PC-3 (cell line): ENCODE results near the gene SNX27. TPM values are rescaled to one million over a fixed set of nuclear protein-coding genes. Genes with fewer than 3 reads are reported as not detected.

Source experiments
- ATAC-seq: fragments of 200-7000 bp; cut with Tn5 transposase; 2 replicates; pipeline ENCODE4 v1.9.1; 2020; ENCODE audit warnings: mild to moderate bottlenecking, moderate library complexity
- BruUV-seq: library from RNA; stranded (reverse); fragments of 400-500 nt; replicated peaks from 2 replicates; lab custom pipeline; 2021; lab: Mats Ljungman, UMichigan
- CTCF ChIA-PET: fragments of 300-600 bp; sonication (Branson Sonifier 250); formaldehyde crosslinking; loops from one replicate; lab custom pipeline; 2022; ENCODE audit warnings: antibody characterized with exemption; lab: Charles Lee
- POLR2A ChIA-PET: fragments of 300-600 bp; sonication (Branson Sonifier 250); formaldehyde crosslinking; loops from one replicate; lab custom pipeline; 2022; ENCODE audit warnings: antibody characterized with exemption; ENCODE audit not compliant: unreplicated experiment; lab: Charles Lee
- DNase-seq: peaks from one replicate; pipeline ENCODE4 v3.0.0-alpha.2; 2015
- H2AFZ ChIP-seq: fragments of 300-600 bp; sonication (generic); 2 replicates; pipeline ENCODE4 v1.6.0; 2016; ENCODE audit warnings: antibody characterized with exemption, low read length
- H3F3A ChIP-seq: fragments of 300-600 bp; sonication (generic); one replicate; pipeline ENCODE4 v1.6.0; 2017; ENCODE audit warnings: antibody characterized with exemption, low read length, control low read depth, mild to moderate bottlenecking; ENCODE audit not compliant: unreplicated experiment
- H3K27ac ChIP-seq: fragments of 300-600 bp; sonication (generic); 2 replicates; pipeline ENCODE4 v1.5.1; 2016; ENCODE audit warnings: mild to moderate bottlenecking, low read length
- H3K27me3 ChIP-seq: fragments of 300-600 bp; sonication (generic); 2 replicates; pipeline ENCODE4 v1.6.1; 2016; ENCODE audit warnings: low read length, mixed read lengths
- H3K36me3 ChIP-seq: fragments of 300-600 bp; sonication (generic); 2 replicates; pipeline ENCODE4 v1.6.1; 2016; ENCODE audit warnings: low read depth, mixed run types, low read length, mixed read lengths
- H3K4me1 ChIP-seq: fragments of 300-600 bp; sonication (generic); 2 replicates; pipeline ENCODE4 v1.5.1; 2016; ENCODE audit warnings: low read length; ENCODE audit not compliant: insufficient read depth
- H3K4me2 ChIP-seq: fragments of 300-600 bp; sonication (generic); 2 replicates; pipeline ENCODE4 v1.6.0; 2016; ENCODE audit warnings: low read length
- H3K4me3 ChIP-seq: fragments of 300-600 bp; sonication (generic); 2 replicates; pipeline ENCODE4 v1.5.1; 2016; ENCODE audit warnings: mild to moderate bottlenecking, low read length, mixed read lengths
- H3K79me2 ChIP-seq: fragments of 300-600 bp; sonication (generic); 2 replicates; pipeline ENCODE4 v1.6.1; 2017; ENCODE audit warnings: low read length, mixed read lengths
- H3K9ac ChIP-seq: fragments of 300-600 bp; sonication (generic); 2 replicates; pipeline ENCODE4 v1.6.0; 2016; ENCODE audit warnings: mild to moderate bottlenecking, low read length
- H3K9me2 ChIP-seq: fragments of 300-600 bp; sonication (generic); replicated peaks from 2 replicates; pipeline ENCODE4 v1.6.1; 2016; ENCODE audit warnings: mixed run types, low read length, mixed read lengths
- H3K9me3 ChIP-seq: fragments of 300-600 bp; sonication (generic); 2 replicates; pipeline ENCODE4 v1.6.1; 2016; ENCODE audit warnings: low read length, mixed read lengths
- H4K20me1 ChIP-seq: fragments of 300-600 bp; sonication (generic); 2 replicates; pipeline ENCODE4 v1.6.1; 2016; ENCODE audit warnings: low read length, mixed read lengths
- EZH2 ChIP-seq: fragments of 300-600 bp; sonication (generic); IDR thresholded peaks from one replicate; pipeline ENCODE4 v1.6.1; 2017; ENCODE audit warnings: antibody characterized with exemption, mild to moderate bottlenecking, low read length; ENCODE audit not compliant: unreplicated experiment
- EZH2phosphoT487 ChIP-seq: fragments of 300-600 bp; sonication (generic); IDR thresholded peaks from 2 replicates; pipeline ENCODE4 v1.6.1; 2018; ENCODE audit warnings: mild to moderate bottlenecking, antibody characterized with exemption, low read length, borderline replicate concordance
- intact Hi-C: fragments of 100-400 bp; cut with micrococcal nuclease; formaldehyde crosslinking; loops from 2 replicates; pipeline ENCODE4 v1.9.0; 2023
- total RNA-seq: library from RNA; depleted of rRNA; stranded (reverse); fragments of >200 nt; gene quantifications from 2 replicates; pipeline ENCODE4 v1.2.3, GENCODE V29; 2014
- TF ChIP-seq, protein P1 (sequence below): fragments of 300-600 bp; sonication (generic); conservative IDR thresholded peaks from 2 replicates; pipeline ENCODE4 v1.5.1; 2017; ENCODE audit warnings: antibody characterized with exemption, low read depth, mild to moderate bottlenecking, low read length

The SNX27 gene
- total RNA-seq, 1 experiment from 2014 or later = 25.1 TPM

GRCh38 chr1:151604291-151604690, 7.6 kb upstream of the SNX27 start:
- H2AFZ ChIP-seq = no peak overlapping the region
- no TSS peak for BruUV-seq
- ChIA-PET CTCF (no interaction called here), POLR2A (no interaction called here)
- TF ChIP-seq, protein P1, sequence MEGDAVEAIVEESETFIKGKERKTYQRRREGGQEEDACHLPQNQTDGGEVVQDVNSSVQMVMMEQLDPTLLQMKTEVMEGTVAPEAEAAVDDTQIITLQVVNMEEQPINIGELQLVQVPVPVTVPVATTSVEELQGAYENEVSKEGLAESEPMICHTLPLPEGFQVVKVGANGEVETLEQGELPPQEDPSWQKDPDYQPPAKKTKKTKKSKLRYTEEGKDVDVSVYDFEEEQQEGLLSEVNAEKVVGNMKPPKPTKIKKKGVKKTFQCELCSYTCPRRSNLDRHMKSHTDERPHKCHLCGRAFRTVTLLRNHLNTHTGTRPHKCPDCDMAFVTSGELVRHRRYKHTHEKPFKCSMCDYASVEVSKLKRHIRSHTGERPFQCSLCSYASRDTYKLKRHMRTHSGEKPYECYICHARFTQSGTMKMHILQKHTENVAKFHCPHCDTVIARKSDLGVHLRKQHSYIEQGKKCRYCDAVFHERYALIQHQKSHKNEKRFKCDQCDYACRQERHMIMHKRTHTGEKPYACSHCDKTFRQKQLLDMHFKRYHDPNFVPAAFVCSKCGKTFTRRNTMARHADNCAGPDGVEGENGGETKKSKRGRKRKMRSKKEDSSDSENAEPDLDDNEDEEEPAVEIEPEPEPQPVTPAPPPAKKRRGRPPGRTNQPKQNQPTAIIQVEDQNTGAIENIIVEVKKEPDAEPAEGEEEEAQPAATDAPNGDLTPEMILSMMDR = no peak
- TF ChIP-seq EZH2phosphoT487 = no peak
- TF ChIP-seq EZH2 = no peak
- ATAC-seq = no peak
- H3K27me3 ChIP-seq = no peaks in the 10 kb centered on the region
- H4K20me1 ChIP-seq = no peaks in the 10 kb centered on the region
- no peaks in the 10 kb centered on the region for H3K79me2 ChIP-seq
- H3F3A ChIP-seq = no peaks in the 10 kb centered on the region
- H3K4me1 ChIP-seq = peaks cover 27% of the 10 kb centered on the region
- no peaks in the 10 kb centered on the region for H3K9me2 ChIP-seq
- H3K27ac ChIP-seq = no peak overlapping the region
- no peak overlapping the region for H3K9ac ChIP-seq
- no peak overlapping the region for H3K4me3 ChIP-seq
- H3K4me2 ChIP-seq = no peak overlapping the region
- H3K36me3 ChIP-seq = no peaks in the 10 kb centered on the region
- H3K9me3 ChIP-seq = no peaks in the 10 kb centered on the region
- DNase-seq = no peak
- intact Hi-C loops = no loop called here

DNA sequence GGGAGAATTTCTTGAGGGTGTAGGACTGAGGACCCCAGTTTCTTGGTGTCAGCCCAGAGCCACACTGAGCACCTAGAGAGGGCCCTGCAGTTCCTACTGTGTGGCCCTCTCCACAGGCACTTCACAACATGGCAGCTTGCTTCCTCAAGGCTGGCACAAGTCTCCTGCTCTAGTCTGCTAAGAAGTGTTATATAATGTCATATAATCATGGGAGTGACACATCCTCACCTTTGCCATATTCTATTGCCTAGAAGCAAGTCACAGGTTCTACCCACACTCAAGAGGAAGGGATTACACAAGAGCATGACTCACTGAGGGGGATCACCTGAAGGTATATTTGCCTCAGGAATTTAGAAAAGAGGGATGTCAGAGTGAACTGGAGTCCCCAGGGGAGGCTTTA, 5.5 kb upstream of the SNX27 start:
- no TSS peak for BruUV-seq
- H3K36me3 ChIP-seq = no peaks in the 10 kb centered on the region
- ChIA-PET CTCF (no interaction called here), POLR2A (no interaction called here)
- intact Hi-C loops = no loop called here
- DNase-seq (peak; percentile 99), ATAC-seq (peak; percentile 65)
- H3K9me2 ChIP-seq = no peaks in the 10 kb centered on the region
- TF ChIP-seq, protein P1 = no peak
- H2AFZ ChIP-seq = no peak overlapping the region; the same call in 1 of the 2 replicates
- no peaks in the 10 kb centered on the region for H3F3A ChIP-seq
- no peaks in the 10 kb centered on the region for H3K9me3 ChIP-seq
- H3K27me3 ChIP-seq = no peaks in the 10 kb centered on the region
- no peak overlapping the region for H3K9ac ChIP-seq
- H3K4me2 ChIP-seq = peak overlapping the region; percentile 49
- peak overlapping the region; percentile 43 for H3K27ac ChIP-seq
- H4K20me1 ChIP-seq = no peaks in the 10 kb centered on the region
- no peak overlapping the region for H3K4me3 ChIP-seq
- H3K79me2 ChIP-seq = no peaks in the 10 kb centered on the region
- H3K4me1 ChIP-seq = peaks cover 33% of the 10 kb centered on the region

DNA sequence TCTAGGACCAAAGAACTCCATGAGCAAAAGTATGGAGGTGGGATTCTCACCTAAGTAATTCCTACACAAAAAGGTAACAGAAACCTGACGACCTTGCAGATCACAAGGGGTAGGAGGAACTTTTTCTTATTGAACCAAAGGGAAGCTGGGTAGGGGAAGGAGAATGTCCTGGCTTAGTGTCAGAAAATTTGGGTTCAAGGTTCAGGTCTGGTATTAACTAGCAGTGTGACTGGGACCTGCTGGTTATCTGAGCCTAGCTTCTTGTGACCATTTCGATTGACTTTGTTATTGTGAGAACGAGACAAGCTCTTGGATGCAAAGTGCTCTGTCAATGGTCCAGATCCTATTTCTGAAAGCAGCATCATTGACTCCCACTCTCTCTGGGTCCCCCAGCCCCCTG, 5.0 kb upstream of the SNX27 start:
- intact Hi-C loops = no loop called here
- peak overlapping the region; percentile 49 for H3K4me2 ChIP-seq

More for the DNA sequence above, 5.0 kb upstream of the SNX27 start:
- no peaks in the 10 kb centered on the region for H3K79me2 ChIP-seq
- H3K27me3 ChIP-seq = no peaks in the 10 kb centered on the region
- no peaks in the 10 kb centered on the region for H3K9me2 ChIP-seq
- peaks cover 35% of the 10 kb centered on the region for H3K4me1 ChIP-seq
- BruUV-seq = no TSS peak
- no peaks in the 10 kb centered on the region for H3K36me3 ChIP-seq
- no peaks in the 10 kb centered on the region for H3K9me3 ChIP-seq
- TF ChIP-seq, protein P1 = no peak
- TF ChIP-seq EZH2 (no peak), EZH2phosphoT487 (no peak)
- CTCF ChIA-PET = no interaction called here
- H3F3A ChIP-seq = no peaks in the 10 kb centered on the region
- H3K9ac ChIP-seq = no peak overlapping the region
- ATAC-seq (no peak), DNase-seq (no peak)
- peak overlapping the region; percentile 38 for H3K27ac ChIP-seq
- POLR2A ChIA-PET = no interaction called here
- H3K4me3 ChIP-seq = no peak overlapping the region
- H2AFZ ChIP-seq = no peak overlapping the region
- no peaks in the 10 kb centered on the region for H4K20me1 ChIP-seq
